Ishikawa (cell line): Measurements from ENCODE around the gene MSH2.

Experiments
- CEBPB ChIP-seq: IDR thresholded peaks from 2 replicates; pipeline ENCODE4 v1.6.1; 2012
- CREB1 ChIP-seq: IDR thresholded peaks from 2 replicates; pipeline ENCODE4 v1.6.1; 2012; ENCODE audit warnings: low read depth
- EGR1 ChIP-seq: IDR thresholded peaks from 2 replicates; pipeline ENCODE4 v1.6.1; 2012
- EP300 ChIP-seq: IDR thresholded peaks from 2 replicates; pipeline ENCODE4 v1.6.1; 2012; ENCODE audit warnings: borderline replicate concordance
- FOXM1 ChIP-seq: IDR thresholded peaks from 2 replicates; pipeline ENCODE4 v1.6.1; 2012; ENCODE audit warnings: low read depth, borderline replicate concordance
- NFIC ChIP-seq: IDR thresholded peaks from 2 replicates; pipeline ENCODE4 v1.6.1; 2012
- RAD21 ChIP-seq: IDR thresholded peaks from 2 replicates; pipeline ENCODE4 v1.6.1; 2012; ENCODE audit warnings: low read depth
- TAF1 ChIP-seq: IDR thresholded peaks from 2 replicates; pipeline ENCODE4 v1.6.1; 2012; ENCODE audit warnings: low read depth, mild to moderate bottlenecking
- TCF12 ChIP-seq: IDR thresholded peaks from 2 replicates; pipeline ENCODE4 v1.6.1; 2012; ENCODE audit warnings: low read depth
- TEAD4 ChIP-seq: IDR thresholded peaks from 2 replicates; pipeline ENCODE4 v1.6.1; 2012
- YY1 ChIP-seq: IDR thresholded peaks from 2 replicates; pipeline ENCODE4 v1.6.1; 2012; ENCODE audit warnings: low read depth
- ZBTB7A ChIP-seq: IDR thresholded peaks from 2 replicates; pipeline ENCODE4 v1.6.1; 2012; ENCODE audit warnings: low read depth
- TF ChIP-seq, protein P1 (sequence below): IDR thresholded peaks from 2 replicates; pipeline ENCODE4 v1.6.1; 2012
- TF ChIP-seq, protein P2 (sequence below): IDR thresholded peaks from 2 replicates; pipeline ENCODE4 v1.6.1; 2012; ENCODE audit warnings: low read depth, mild to moderate bottlenecking
- TF ChIP-seq, protein P3 (sequence below): IDR thresholded peaks from 2 replicates; pipeline ENCODE4 v1.6.1; 2012

Gene MSH2

DNA sequence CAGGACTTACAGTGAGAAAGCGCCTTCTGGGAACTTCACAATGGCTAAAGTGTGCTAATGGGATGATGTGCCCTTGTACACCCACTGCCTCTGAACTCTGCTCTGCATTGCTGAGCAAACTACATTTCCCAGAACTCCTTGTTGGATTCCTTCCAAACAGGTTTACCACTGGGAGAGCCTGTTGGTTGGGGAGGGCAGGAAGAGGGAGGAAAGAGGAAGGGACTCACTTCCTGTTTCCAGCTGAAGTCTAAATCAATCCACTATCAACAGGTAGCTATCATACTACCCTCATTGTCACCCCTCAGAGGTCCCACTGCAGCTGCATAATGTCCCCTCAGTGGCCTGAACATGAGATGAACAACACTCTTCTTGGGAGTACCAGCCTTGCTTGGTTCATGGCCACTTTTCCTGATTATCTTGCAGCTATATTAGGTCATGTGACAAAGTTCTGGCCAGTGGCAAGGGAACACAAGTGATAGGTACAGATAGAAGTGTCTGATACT lies 109.7 kb downstream of the MSH2 start:
- TF ChIP-seq CEBPB (no peak), NFIC (peak; percentile 92)
- TF ChIP-seq, protein P1, sequence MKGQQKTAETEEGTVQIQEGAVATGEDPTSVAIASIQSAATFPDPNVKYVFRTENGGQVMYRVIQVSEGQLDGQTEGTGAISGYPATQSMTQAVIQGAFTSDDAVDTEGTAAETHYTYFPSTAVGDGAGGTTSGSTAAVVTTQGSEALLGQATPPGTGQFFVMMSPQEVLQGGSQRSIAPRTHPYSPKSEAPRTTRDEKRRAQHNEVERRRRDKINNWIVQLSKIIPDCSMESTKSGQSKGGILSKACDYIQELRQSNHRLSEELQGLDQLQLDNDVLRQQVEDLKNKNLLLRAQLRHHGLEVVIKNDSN: peak; percentile 62; the same call in 1 of the 2 replicates

DNA sequence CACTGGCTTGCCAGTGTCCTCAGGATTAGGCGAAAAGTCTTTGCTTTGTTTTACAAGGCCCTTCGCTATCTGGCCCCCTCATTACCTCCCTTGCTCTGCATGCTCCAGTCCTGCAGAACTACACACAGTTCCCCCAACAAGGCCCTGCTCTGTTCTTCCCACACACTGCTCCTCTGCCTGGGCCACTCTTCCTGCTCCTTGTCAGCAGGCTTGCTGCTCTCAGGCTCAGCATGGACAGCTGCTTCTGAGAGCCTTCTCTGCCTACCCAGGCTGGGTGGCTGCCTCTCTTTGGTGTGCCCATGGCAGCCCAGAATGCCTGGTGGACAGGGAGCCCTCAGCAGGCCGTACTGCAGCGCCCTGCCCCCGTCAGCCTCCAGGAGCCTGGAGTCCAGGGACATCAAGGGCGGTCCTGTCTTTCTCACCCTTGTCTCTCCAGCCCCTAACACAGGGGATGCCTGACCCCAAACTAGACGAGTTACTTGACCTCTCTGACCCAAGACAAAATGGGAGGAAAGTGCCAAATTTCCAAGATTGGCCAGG lies 111.1 kb downstream of the MSH2 start:
- no peak for TF ChIP-seq CEBPB
- TF ChIP-seq ZBTB7A: no peak
- TF ChIP-seq, protein P1: no peak
- no peak for TF ChIP-seq NFIC
- TF ChIP-seq TEAD4: no peak
- TF ChIP-seq EGR1: no peak
- TF ChIP-seq YY1: no peak
- TF ChIP-seq, protein P2, sequence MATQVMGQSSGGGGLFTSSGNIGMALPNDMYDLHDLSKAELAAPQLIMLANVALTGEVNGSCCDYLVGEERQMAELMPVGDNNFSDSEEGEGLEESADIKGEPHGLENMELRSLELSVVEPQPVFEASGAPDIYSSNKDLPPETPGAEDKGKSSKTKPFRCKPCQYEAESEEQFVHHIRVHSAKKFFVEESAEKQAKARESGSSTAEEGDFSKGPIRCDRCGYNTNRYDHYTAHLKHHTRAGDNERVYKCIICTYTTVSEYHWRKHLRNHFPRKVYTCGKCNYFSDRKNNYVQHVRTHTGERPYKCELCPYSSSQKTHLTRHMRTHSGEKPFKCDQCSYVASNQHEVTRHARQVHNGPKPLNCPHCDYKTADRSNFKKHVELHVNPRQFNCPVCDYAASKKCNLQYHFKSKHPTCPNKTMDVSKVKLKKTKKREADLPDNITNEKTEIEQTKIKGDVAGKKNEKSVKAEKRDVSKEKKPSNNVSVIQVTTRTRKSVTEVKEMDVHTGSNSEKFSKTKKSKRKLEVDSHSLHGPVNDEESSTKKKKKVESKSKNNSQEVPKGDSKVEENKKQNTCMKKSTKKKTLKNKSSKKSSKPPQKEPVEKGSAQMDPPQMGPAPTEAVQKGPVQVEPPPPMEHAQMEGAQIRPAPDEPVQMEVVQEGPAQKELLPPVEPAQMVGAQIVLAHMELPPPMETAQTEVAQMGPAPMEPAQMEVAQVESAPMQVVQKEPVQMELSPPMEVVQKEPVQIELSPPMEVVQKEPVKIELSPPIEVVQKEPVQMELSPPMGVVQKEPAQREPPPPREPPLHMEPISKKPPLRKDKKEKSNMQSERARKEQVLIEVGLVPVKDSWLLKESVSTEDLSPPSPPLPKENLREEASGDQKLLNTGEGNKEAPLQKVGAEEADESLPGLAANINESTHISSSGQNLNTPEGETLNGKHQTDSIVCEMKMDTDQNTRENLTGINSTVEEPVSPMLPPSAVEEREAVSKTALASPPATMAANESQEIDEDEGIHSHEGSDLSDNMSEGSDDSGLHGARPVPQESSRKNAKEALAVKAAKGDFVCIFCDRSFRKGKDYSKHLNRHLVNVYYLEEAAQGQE: no peak
- TF ChIP-seq TAF1: no peak
- TF ChIP-seq FOXM1: no peak
- TF ChIP-seq TCF12: no peak
- no peak for TF ChIP-seq CREB1
- TF ChIP-seq RAD21: no peak
- TF ChIP-seq, protein P3, sequence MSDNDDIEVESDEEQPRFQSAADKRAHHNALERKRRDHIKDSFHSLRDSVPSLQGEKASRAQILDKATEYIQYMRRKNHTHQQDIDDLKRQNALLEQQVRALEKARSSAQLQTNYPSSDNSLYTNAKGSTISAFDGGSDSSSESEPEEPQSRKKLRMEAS: no peak
- no peak for TF ChIP-seq EP300

DNA sequence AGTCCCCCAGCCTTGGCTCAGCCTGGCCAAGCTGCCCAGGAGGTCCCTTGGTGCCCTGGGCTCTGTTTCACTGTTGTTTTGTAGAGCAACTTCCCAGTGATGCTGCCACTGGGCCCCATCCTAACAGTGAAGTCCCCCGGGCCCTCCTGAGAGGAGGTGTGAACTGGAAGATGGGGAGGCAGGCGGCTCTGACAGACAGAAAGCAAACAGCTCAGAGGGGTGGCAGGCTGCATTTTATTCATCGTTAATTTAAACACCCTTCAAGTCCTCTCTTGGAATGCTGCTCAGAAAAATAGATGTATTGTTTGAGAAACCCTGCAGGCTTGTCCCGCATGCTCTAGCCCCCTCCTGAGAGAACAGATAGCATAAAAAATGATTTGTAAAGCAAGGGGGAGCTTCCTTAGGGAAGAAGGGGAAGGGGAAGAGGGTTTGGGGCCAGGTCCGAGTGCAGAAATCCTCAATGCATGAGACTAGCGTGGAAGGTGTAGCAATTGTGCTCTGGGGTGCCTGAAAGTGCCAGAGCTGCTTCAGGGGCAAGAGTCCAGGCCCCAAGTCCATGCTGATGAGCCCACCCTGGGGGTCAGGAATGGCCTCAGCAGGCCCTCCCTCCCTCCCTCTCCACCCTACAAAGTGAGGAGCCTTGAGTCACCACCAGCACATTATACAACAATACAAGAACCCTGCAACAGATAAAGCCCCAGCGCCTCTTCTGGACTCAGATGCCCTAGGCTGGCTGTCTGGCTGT lies 113.6 kb downstream of the MSH2 start:
- TF ChIP-seq CREB1 (no peak), TAF1 (no peak), YY1 (no peak), EGR1 (no peak), CEBPB (no peak), FOXM1 (no peak), RAD21 (no peak), TEAD4 (no peak), ZBTB7A (no peak), EP300 (no peak), TCF12 (no peak), NFIC (no peak)
- TF ChIP-seq, protein P3: no peak
- TF ChIP-seq, protein P2: no peak
- TF ChIP-seq, protein P1: no peak

DNA sequence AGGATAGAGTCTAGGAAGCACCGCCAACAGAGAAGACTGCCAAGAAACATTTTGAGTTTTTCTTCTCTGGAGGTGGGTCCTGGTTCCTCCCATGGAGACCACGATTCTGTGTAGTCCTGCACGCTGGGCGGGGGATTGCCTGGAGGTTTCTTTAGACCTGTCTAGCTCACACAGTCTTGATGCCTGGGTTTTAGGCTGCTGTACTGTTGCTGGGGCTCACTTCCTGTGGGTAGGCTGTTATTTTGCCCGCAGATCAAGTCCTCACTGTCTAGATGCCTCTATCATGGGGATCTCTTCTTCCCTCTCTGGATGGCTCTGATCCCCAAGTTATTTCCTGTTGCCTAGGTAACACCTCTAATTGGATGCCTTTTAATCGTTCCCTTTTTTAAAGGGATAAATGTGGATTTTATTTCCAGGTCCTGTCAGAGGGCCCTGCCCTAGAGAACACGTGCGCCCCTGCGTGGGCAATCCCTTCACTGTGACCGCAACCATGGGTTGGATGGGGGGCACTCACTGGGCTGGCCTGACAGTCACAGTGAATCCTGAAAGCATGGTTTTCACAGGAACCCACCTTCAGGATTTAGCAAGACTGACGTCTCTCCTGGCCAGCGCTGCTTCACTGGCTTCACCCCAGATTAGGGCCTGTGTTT lies 115.7 kb downstream of the MSH2 start:
- TF ChIP-seq TEAD4: no peak
- TF ChIP-seq, protein P1: no peak
- TF ChIP-seq EGR1: no peak
- no peak for TF ChIP-seq CREB1

DNA sequence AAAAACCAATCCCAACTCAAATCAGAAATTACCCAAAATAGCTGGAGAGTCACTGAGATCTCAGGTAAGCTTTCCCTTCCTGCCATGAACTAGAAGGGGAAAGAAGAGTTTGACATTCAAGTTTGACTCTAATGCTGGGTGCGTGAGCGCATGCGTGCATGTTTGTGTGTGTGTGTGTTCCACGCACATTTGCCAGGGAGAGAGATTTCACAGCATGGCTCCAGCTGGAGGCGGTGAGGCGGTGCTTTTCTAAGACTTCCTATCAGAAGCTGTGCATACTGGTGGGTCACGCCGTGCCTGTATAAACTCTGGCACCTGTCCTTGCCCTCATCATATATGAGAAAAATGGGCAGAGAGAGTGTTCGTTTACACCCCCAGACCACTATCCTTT lies 116.2 kb downstream of the MSH2 start:
- TF ChIP-seq, protein P3: no peak
